ENCODE measurements around the gene PPP6R2. TPM values are rescaled to one million over a fixed set of nuclear protein-coding genes. Genes with fewer than 3 reads are reported as not detected.

PPP6R2 gene
- total and polyA plus RNA-seq, 11 donors, result 29.6 to 68.1 (median 41.5) TPM

DNA sequence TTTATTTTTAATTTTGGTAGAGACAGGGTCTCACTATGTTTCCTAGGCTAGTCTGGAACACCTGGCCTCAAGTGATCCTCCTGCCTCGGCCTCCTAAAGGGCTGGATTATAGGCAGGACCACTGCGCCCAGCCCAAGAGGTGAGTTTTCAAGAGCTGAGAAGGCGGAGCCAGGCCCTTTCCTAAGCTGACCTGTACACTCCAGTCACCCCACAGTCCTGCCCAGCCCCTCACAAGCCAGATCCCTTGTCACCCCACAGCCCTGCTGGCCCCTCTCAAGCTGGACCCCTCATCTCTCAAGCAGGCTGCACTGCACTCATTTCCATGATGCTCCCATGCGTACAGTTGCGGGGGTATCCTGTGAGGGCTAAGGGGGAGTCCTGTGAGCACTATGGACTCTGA, 19.2 kb upstream of the PPP6R2 start:
- 97 to 100% (median 98%) methylated on average over 5 of the region's 5 CpGs for WGBS, 4 donors
- Histone ChIP-seq H3K4me3 (no peak overlapping the region), H3K4me1 (peaks cover 0 to 18% (median 11%) of the 10 kb centered on the region in 12 donors), H3K27me3 (no peaks in the 10 kb centered on the region), H3K36me3 (no peaks in the 10 kb centered on the region), H3K9me3 (no peaks in the 10 kb centered on the region), H3K27ac (no peak overlapping the region)
- intact Hi-C loops (cut with DNase I), result no loop called here
- DNase-seq (peak in 1 of 5 donors; percentile 16), ATAC-seq (no peak)
- TF ChIP-seq, protein P1, sequence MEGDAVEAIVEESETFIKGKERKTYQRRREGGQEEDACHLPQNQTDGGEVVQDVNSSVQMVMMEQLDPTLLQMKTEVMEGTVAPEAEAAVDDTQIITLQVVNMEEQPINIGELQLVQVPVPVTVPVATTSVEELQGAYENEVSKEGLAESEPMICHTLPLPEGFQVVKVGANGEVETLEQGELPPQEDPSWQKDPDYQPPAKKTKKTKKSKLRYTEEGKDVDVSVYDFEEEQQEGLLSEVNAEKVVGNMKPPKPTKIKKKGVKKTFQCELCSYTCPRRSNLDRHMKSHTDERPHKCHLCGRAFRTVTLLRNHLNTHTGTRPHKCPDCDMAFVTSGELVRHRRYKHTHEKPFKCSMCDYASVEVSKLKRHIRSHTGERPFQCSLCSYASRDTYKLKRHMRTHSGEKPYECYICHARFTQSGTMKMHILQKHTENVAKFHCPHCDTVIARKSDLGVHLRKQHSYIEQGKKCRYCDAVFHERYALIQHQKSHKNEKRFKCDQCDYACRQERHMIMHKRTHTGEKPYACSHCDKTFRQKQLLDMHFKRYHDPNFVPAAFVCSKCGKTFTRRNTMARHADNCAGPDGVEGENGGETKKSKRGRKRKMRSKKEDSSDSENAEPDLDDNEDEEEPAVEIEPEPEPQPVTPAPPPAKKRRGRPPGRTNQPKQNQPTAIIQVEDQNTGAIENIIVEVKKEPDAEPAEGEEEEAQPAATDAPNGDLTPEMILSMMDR (IDR thresholded peaks at IDR 0.05), result no peak
- TF ChIP-seq POLR2A (IDR thresholded peaks at IDR 0.05), result no peak

- intact Hi-C loops (cut with DNase I), result loop anchor here in 9 of 10 donors (2.0 to 5.0 kb wide), 6 partner anchors 17 to 75 kb away; partner anchors contain the start of genes HDAC10 (in 1 of the 9), MAPK11 (in 1 of the 9) and PPP6R2 (in 1 of the 9)
- DNase-seq, result peak in 1 of 5 donors; percentile 17
- no peak for ATAC-seq
Observed at GRCh38 chr22:50325444-50326224, 17.5 kb upstream of the PPP6R2 start.

DNA sequence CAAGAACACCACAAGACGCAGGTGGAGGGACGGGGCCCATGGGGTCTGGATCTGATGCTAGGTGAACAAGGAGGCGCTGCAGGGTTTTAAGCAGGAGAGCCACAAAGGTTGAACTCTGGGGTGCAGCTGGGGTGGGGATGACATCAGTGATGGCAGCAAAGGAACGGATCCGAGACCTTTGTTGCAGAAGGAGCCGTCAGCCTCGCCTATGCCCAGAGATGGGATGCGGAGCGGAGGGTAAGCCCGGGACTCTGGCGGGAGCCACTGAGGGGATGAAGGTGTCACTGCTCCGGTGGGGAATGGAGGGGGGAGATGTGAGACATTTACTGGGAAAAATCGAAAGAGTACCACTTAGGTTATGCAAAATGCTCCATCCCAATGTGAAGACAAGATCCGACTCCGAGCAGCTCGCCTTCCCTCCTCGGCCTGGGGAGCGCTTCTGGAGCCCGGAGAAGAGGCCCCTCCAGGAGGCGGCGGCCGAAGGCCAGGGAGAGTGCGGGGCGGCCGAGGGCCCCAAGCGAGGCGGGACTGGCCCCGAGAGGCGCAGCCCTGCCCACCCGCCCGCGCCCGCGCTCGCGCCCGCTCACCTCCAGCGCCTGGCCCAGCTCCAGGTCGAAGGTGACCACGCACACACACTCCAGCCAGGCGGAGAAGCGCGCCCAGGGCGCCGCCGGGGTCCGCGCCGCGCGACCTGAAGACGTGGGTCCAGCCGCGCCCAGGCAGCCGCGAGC, 16.7 kb upstream of the PPP6R2 start:
- H3K36me3 ChIP-seq, result no peaks in the 10 kb centered on the region
- intact Hi-C loops (cut with DNase I), result loop anchor here in 9 of 10 donors (2.0 to 5.0 kb wide), 6 partner anchors 16 to 76 kb away; partner anchors contain the start of genes HDAC10 (in 1 of the 9), MAPK11 (in 1 of the 9) and PPP6R2 (in 1 of the 9)
- WGBS, 4 donors, result 15 to 20% (median 17%) methylated on average over 40 to 56 of the region's 56 CpGs
- H3K9me3 ChIP-seq, result no peaks in the 10 kb centered on the region
- no peaks in the 10 kb centered on the region for H3K27me3 ChIP-seq
- H3K4me1 ChIP-seq, result peaks cover 0 to 18% (median 11%) of the 10 kb centered on the region in 12 donors
- DNase-seq (peak in 1 of 5 donors; percentile 16), ATAC-seq (peak in 2 of 4 donors; percentile 2 to 38)
- peak overlapping the region; percentile 45 to 95 (median 80) for H3K4me3 ChIP-seq
- peak overlapping the region in 7 of 12 donors; percentile 27 to 98 (median 63) for H3K27ac ChIP-seq
- TF ChIP-seq POLR2A (IDR thresholded peaks at IDR 0.05), result no peak
- TF ChIP-seq, protein P1 (IDR thresholded peaks at IDR 0.05), result no peak

More at GRCh38 chr22:50325444-50326224, 17.5 kb upstream of the PPP6R2 start:
- Histone ChIP-seq H3K27ac (no peak overlapping the region), H3K9me3 (no peaks in the 10 kb centered on the region), H3K4me1 (peaks cover 0 to 18% (median 11%) of the 10 kb centered on the region in 12 donors), H3K36me3 (no peaks in the 10 kb centered on the region), H3K27me3 (no peaks in the 10 kb centered on the region), H3K4me3 (peak overlapping the region in 5 of 12 donors; percentile 73 to 95 (median 82))
- WGBS, 4 donors, result 84 to 92% (median 91%) methylated on average over 15 to 19 of the region's 19 CpGs
- TF ChIP-seq, protein P1 (IDR thresholded peaks at IDR 0.05), result no peak
- no peak for TF ChIP-seq POLR2A (IDR thresholded peaks at IDR 0.05)
